Hepatocyte (in vitro differentiated cells): ENCODE measurements around the gene SIRT7.

Experiments used
- CTCF ChIP-seq: fragments of 200-600 bp; sonication (generic); IDR thresholded peaks from 2 replicates; pipeline ENCODE4 v1.5.1; 2016; ENCODE audit warnings: antibody characterized with exemption, mild to moderate bottlenecking; ENCODE audit not compliant: poor library complexity
- EZH2 ChIP-seq: fragments of 200-600 bp; sonication (generic); IDR thresholded peaks from 2 replicates; pipeline ENCODE4 v1.6.1; 2016; ENCODE audit warnings: antibody characterized with exemption, mild to moderate bottlenecking, borderline replicate concordance
- EZH2phosphoT487 ChIP-seq: fragments of 200-600 bp; sonication (generic); IDR thresholded peaks from one replicate; pipeline ENCODE4 v1.6.1; 2018; ENCODE audit warnings: antibody characterized with exemption, mild to moderate bottlenecking, low read depth, moderate library complexity; ENCODE audit not compliant: unreplicated experiment, severe bottlenecking

- TF ChIP-seq CTCF (no peak), EZH2 (no peak), EZH2phosphoT487 (no peak)
These were observed 14.5 kb upstream of the SIRT7 start for GRCh38 chr17:81932333-81932983.
